Stimulated activated CD4-positive, alpha-beta T cell treated with anti-CD3 and anti-CD28 coated beads, Interleukin-12 subunit alpha, Interleukin-12 subunit beta, amount 100 ng/mL, for 24 hours (primary cell): ENCODE measurements around the gene CLDN24.

Experiments
- DNase-seq, 2 experiments: peaks; one replicate each; pipeline ENCODE4 v3.0.0-alpha.2; 2020; ENCODE audit warnings: low read depth in 2 of 2

The CLDN24 gene

DNA sequence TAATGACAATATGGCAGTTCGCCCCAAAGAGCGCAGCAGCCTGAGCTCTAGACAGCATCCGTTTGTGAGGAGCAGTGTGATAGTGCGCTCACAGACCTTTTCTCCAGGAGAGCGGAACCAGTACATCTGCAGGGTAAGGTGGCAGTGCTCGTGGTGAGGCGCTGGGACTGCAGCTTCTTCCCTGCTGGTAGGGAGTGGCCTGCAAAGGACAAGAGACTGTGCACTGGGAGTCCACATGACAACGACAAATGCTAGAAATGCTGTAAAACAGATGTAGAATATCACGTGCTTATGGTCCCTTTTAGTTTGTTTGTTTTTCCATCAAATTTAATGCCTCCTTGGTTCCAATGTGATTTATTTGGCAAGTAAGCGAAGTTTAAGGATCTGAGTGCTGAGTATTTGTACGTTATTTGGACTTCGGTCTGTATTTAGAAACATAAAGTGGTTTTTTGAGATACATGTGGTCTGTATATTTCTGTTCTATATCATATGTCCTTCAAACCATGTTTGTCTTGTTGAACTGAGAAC lies 37.9 kb downstream of the CLDN24 start:
- no peak for DNase-seq

DNA sequence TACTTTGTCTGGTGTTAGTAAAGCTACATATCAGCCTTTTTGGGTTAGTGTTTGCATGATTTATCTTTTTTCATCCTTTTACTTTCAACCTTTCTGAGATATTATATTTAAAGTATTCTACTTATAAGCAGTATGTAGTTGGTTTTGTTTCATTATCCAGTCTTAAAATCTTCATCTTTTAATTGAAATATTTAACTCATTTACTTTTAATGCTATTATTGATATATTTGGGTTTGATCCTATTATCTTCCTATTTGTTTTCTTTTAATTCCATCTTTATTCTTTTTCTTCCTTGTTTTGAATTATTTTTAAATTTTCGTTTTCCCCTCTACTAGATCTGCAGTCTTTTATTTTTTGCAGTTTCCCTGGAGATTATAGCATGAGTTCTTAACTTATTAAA lies 46.1 kb downstream of the CLDN24 start:
- no peak for DNase-seq

DNA sequence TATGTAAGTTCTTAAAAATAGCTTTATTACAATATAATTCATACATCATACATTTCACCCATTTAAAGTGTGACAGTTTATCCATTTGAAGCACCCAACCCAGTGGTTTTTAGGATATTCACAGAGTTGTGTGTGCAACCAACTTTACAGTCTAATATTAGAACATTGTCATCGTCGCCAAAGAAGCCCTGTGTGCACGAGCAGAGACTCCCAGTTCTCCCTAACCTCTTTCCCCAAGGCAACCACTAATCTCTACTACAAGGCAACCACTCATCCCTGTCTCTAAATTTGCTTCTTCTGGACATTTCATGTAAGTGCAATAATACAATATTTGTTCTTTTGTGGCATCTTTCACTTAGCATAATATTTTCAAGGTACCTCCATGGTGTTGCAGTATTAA lies 49.8 kb downstream of the CLDN24 start:
- DNase-seq: no peak
